Neural cell (in vitro differentiated cells): ENCODE results near the gene KIFAP3. TPM values are rescaled to one million over a fixed set of nuclear protein-coding genes. Genes with fewer than 3 reads are reported as not detected.

Experiments used
- H2AFZ ChIP-seq: fragments of 200-600, 300-800 bp; sonication (generic), shearing (Covaris generic); 2 replicates; pipeline ENCODE4 v1.6.0; 2014; ENCODE audit warnings: low read depth, mild to moderate bottlenecking, antibody characterized with exemption, low read length, moderate library complexity
- H3F3A ChIP-seq: fragments of 200-600 bp; shearing (Covaris generic); 2 replicates; pipeline ENCODE4 v1.6.1; 2016; ENCODE audit warnings: mild to moderate bottlenecking, moderate library complexity, mixed read lengths, antibody characterized with exemption, low read length; ENCODE audit not compliant: insufficient read depth, poor library complexity, severe bottlenecking
- H3K27ac ChIP-seq: fragments of 200-600, 300-800 bp; sonication (generic), shearing (Covaris generic); 2 replicates; pipeline ENCODE4 v1.5.1; 2014; ENCODE audit warnings: mild to moderate bottlenecking, low read length, moderate library complexity
- H3K27me3 ChIP-seq: fragments of 300-800, 200-600 bp; sonication (generic), shearing (Covaris generic); 2 replicates; pipeline ENCODE4 v1.6.0; 2014; ENCODE audit warnings: mild to moderate bottlenecking, low read depth, low read length, moderate library complexity; ENCODE audit not compliant: insufficient read depth
- H3K36me3 ChIP-seq: fragments of 300-800, 200-600 bp; sonication (generic), shearing (Covaris generic); 2 replicates; pipeline ENCODE4 v1.5.1; 2014; ENCODE audit warnings: mild to moderate bottlenecking, antibody characterized with exemption, low read length, moderate library complexity; ENCODE audit not compliant: insufficient read depth
- H3K4me2 ChIP-seq: fragments of 300-800, 200-600 bp; sonication (generic), shearing (Covaris generic); 2 replicates; pipeline ENCODE4 v1.6.0; 2014; ENCODE audit warnings: mild to moderate bottlenecking, low read length
- H3K4me3 ChIP-seq: fragments of 300-800, 200-600 bp; sonication (generic), shearing (Covaris generic); 2 replicates; pipeline ENCODE4 v1.5.1; 2014; ENCODE audit warnings: mild to moderate bottlenecking, low read length, moderate library complexity
- H3K79me2 ChIP-seq: fragments of 200-600 bp; shearing (Covaris generic); replicated peaks from 2 replicates; pipeline ENCODE4 v1.6.0; 2014; ENCODE audit warnings: mild to moderate bottlenecking, low read length, moderate library complexity; ENCODE audit not compliant: insufficient read depth
- H3K9ac ChIP-seq: fragments of 300-800, 200-600 bp; sonication (generic), shearing (Covaris generic); 2 replicates; pipeline ENCODE4 v1.6.1; 2016; ENCODE audit warnings: mild to moderate bottlenecking, low read length, mixed read lengths
- H3K9me2 ChIP-seq: fragments of 200-600 bp; shearing (Covaris generic); 2 replicates; pipeline ENCODE4 v1.6.1; 2016; ENCODE audit warnings: mild to moderate bottlenecking, low read length, mixed read lengths; ENCODE audit not compliant: insufficient read depth
- H3K9me3 ChIP-seq: fragments of 200-600, 300-800 bp; sonication (generic), shearing (Covaris generic); 2 replicates; pipeline ENCODE4 v1.6.1; 2016; ENCODE audit warnings: mild to moderate bottlenecking, mixed run types, low read length, moderate library complexity, mixed read lengths
- H4K20me1 ChIP-seq: fragments of 200-600 bp; shearing (Covaris generic); 2 replicates; pipeline ENCODE4 v1.6.1; 2016; ENCODE audit warnings: mild to moderate bottlenecking, mixed run types; ENCODE audit not compliant: insufficient read depth
- EP300 ChIP-seq: fragments of 450-650 bp; conservative IDR thresholded peaks from 2 replicates; pipeline ENCODE4 v1.6.1; 2014; ENCODE audit warnings: antibody characterized with exemption, mild to moderate bottlenecking, moderate library complexity; ENCODE audit not compliant: poor library complexity, severe bottlenecking
- EZH2 ChIP-seq: fragments of 200-600, 300-800 bp; shearing (Covaris generic), sonication (generic); IDR thresholded peaks from 2 replicates; pipeline ENCODE4 v1.6.1; 2014; ENCODE audit warnings: antibody characterized with exemption, low read length, borderline replicate concordance, mild to moderate bottlenecking; ENCODE audit not compliant: insufficient read depth, poor library complexity, severe bottlenecking
- MXI1 ChIP-seq: fragments of 450-650 bp; conservative IDR thresholded peaks from 2 replicates; pipeline ENCODE4 v1.6.1; 2014; ENCODE audit warnings: antibody characterized with exemption, mild to moderate bottlenecking; ENCODE audit not compliant: poor library complexity, severe bottlenecking
- POLR2AphosphoS5 ChIP-seq: IDR thresholded peaks from 2 replicates; pipeline ENCODE4 v1.6.1; 2012
- RAD21 ChIP-seq: fragments of 450-650 bp; conservative IDR thresholded peaks from 2 replicates; pipeline ENCODE4 v1.6.1; 2014; ENCODE audit warnings: antibody characterized with exemption, mild to moderate bottlenecking, moderate library complexity
- SMC3 ChIP-seq: fragments of 450-650 bp; conservative IDR thresholded peaks from 2 replicates; pipeline ENCODE4 v1.6.1; 2014; ENCODE audit warnings: antibody characterized with exemption, mild to moderate bottlenecking, moderate library complexity; ENCODE audit not compliant: poor library complexity
- TAF1 ChIP-seq: IDR thresholded peaks from 2 replicates; pipeline ENCODE4 v1.6.1; 2012; ENCODE audit warnings: low read depth
- polyA plus RNA-seq: library from polyadenylated mRNA; depleted of rRNA; stranded (reverse); fragments of >200 nt; gene quantifications from 2 replicates; pipeline ENCODE4 v1.2.3, GENCODE V29; 2014
- TF ChIP-seq, protein P1 (sequence below): fragments of 450-650 bp; IDR thresholded peaks from 2 replicates; pipeline ENCODE4 v1.5.1; 2014; ENCODE audit warnings: antibody characterized with exemption, mild to moderate bottlenecking, moderate library complexity; ENCODE audit not compliant: poor library complexity, severe bottlenecking
- TF ChIP-seq, protein P2 (sequence below): IDR thresholded peaks from 2 replicates; pipeline ENCODE4 v1.6.1; 2012; ENCODE audit warnings: borderline replicate concordance

Gene KIFAP3
- polyA plus RNA-seq, 1 donor from 2014 or later, result 256 TPM

DNA sequence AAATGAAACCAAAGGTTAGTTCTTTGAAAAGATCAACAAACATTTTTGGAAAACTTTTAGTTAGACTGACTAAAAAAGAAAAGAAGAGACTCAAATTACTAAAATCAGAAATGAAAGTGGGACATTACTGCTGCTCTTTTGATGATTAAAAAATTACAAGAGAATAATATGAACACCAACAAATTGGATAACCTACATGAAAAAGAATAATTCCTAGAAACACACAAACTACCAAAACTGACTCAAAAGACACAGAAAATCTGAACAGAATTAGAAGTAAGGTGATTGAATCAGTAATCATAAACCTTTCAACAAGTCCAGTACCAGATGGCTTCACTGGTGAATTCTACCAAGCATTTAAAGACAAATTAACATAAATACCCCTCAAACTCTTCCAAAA, 5.6 kb downstream of the KIFAP3 start:
- no peak overlapping the region for H3K9ac ChIP-seq
- no peak overlapping the region for H3K4me2 ChIP-seq
- no peak overlapping the region for H3K4me3 ChIP-seq
- no peaks in the 10 kb centered on the region for H3K27me3 ChIP-seq
- H3K9me2 ChIP-seq, result no peaks in the 10 kb centered on the region
- TF ChIP-seq, protein P1, sequence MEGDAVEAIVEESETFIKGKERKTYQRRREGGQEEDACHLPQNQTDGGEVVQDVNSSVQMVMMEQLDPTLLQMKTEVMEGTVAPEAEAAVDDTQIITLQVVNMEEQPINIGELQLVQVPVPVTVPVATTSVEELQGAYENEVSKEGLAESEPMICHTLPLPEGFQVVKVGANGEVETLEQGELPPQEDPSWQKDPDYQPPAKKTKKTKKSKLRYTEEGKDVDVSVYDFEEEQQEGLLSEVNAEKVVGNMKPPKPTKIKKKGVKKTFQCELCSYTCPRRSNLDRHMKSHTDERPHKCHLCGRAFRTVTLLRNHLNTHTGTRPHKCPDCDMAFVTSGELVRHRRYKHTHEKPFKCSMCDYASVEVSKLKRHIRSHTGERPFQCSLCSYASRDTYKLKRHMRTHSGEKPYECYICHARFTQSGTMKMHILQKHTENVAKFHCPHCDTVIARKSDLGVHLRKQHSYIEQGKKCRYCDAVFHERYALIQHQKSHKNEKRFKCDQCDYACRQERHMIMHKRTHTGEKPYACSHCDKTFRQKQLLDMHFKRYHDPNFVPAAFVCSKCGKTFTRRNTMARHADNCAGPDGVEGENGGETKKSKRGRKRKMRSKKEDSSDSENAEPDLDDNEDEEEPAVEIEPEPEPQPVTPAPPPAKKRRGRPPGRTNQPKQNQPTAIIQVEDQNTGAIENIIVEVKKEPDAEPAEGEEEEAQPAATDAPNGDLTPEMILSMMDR, result no peak
- TF ChIP-seq RAD21 (no peak), MXI1 (no peak)
- TF ChIP-seq, protein P2, sequence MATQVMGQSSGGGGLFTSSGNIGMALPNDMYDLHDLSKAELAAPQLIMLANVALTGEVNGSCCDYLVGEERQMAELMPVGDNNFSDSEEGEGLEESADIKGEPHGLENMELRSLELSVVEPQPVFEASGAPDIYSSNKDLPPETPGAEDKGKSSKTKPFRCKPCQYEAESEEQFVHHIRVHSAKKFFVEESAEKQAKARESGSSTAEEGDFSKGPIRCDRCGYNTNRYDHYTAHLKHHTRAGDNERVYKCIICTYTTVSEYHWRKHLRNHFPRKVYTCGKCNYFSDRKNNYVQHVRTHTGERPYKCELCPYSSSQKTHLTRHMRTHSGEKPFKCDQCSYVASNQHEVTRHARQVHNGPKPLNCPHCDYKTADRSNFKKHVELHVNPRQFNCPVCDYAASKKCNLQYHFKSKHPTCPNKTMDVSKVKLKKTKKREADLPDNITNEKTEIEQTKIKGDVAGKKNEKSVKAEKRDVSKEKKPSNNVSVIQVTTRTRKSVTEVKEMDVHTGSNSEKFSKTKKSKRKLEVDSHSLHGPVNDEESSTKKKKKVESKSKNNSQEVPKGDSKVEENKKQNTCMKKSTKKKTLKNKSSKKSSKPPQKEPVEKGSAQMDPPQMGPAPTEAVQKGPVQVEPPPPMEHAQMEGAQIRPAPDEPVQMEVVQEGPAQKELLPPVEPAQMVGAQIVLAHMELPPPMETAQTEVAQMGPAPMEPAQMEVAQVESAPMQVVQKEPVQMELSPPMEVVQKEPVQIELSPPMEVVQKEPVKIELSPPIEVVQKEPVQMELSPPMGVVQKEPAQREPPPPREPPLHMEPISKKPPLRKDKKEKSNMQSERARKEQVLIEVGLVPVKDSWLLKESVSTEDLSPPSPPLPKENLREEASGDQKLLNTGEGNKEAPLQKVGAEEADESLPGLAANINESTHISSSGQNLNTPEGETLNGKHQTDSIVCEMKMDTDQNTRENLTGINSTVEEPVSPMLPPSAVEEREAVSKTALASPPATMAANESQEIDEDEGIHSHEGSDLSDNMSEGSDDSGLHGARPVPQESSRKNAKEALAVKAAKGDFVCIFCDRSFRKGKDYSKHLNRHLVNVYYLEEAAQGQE, result no peak
- H2AFZ ChIP-seq, result no peak overlapping the region
- H4K20me1 ChIP-seq, result no peaks in the 10 kb centered on the region
- no peaks in the 10 kb centered on the region for H3K36me3 ChIP-seq
- peaks cover 4% of the 10 kb centered on the region for H3F3A ChIP-seq
- no peak overlapping the region for H3K27ac ChIP-seq
- peaks cover 80% of the 10 kb centered on the region for H3K79me2 ChIP-seq
- peaks cover 12% of the 10 kb centered on the region for H3K9me3 ChIP-seq

DNA sequence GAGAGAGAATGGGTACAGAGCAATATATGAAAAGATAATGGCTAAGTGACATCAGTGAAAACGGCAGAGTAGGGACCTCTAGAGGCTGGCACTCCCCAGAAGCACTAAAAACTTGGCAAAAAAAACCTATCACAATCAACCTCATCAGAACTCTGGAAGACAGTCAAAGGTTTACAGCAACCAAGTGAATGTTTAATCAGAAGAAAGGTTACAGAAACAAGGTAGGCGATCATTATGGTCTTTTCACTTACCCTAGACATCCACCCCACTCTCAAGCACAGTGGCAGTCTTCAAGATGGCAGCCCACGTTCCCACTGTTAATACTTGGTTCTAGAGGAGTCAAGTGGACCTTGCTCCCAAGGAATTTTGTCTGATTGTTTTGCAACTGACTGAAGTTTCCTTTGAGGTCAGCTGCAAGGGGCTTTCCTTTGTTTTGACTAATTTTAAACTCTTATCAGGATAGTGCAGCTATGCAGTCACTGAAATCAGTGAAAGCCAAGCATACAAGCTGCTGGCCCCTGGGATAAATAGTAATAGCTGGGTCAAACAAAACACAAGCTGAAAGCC, 7.2 kb downstream of the KIFAP3 start:
- H3F3A ChIP-seq, result no peaks in the 10 kb centered on the region
- no peaks in the 10 kb centered on the region for H3K9me2 ChIP-seq
- no peaks in the 10 kb centered on the region for H3K36me3 ChIP-seq
- no peaks in the 10 kb centered on the region for H3K27me3 ChIP-seq
- no peaks in the 10 kb centered on the region for H4K20me1 ChIP-seq
- peaks cover 69% of the 10 kb centered on the region for H3K79me2 ChIP-seq
- TF ChIP-seq EP300 (no peak), EZH2 (no peak), POLR2AphosphoS5 (no peak), SMC3 (no peak), MXI1 (no peak), TAF1 (no peak), RAD21 (no peak)
- TF ChIP-seq, protein P2, result no peak
- TF ChIP-seq, protein P1, result no peak
- H3K4me2 ChIP-seq, result no peak overlapping the region
- no peak overlapping the region for H3K27ac ChIP-seq
- peaks cover 12% of the 10 kb centered on the region for H3K9me3 ChIP-seq
- no peak overlapping the region for H3K9ac ChIP-seq
- no peak overlapping the region for H3K4me3 ChIP-seq
- H2AFZ ChIP-seq, result no peak overlapping the region
